HG02623 (cell line): ENCODE measurements around the gene EZR.

Source experiments
- ATAC-seq: cut with Tn5 transposase; IDR thresholded peaks from one replicate; pipeline ENCODE4 v1.9.1; 2021; ENCODE audit warnings: moderate library complexity; ENCODE audit not compliant: unreplicated experiment

The EZR gene

DNA sequence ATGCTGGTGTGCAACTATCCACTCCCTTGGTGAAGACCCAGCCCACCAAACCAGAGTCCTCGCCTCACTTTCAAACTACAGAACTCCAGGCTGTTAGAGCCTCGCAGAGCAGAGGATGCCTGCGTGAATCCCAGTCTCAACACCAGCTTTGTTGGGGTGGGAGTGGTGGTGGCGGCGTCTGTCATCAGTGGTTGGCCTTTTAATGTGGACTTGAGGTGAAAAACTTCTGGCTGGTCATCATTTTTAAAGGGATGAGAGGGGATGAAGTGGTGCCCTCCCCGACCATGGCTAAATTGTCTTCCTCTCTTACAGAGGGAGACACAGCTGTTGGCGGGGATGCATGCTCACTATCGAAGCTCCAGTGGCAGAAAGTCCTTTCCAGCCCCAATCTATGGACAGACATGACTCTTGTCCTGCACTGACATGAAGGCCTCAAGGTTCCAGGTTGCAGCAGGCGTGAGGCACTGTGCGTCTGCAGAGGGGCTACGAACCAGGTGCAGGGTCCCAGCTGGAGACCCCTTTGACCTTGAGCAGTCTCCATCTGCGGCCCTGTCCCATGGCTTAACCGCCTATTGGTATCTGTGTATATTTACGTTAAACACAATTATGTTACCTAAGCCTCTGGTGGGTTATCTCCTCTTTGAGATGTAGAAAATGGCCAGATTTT, 54.9 kb downstream of the EZR start:
- no peak for ATAC-seq

DNA sequence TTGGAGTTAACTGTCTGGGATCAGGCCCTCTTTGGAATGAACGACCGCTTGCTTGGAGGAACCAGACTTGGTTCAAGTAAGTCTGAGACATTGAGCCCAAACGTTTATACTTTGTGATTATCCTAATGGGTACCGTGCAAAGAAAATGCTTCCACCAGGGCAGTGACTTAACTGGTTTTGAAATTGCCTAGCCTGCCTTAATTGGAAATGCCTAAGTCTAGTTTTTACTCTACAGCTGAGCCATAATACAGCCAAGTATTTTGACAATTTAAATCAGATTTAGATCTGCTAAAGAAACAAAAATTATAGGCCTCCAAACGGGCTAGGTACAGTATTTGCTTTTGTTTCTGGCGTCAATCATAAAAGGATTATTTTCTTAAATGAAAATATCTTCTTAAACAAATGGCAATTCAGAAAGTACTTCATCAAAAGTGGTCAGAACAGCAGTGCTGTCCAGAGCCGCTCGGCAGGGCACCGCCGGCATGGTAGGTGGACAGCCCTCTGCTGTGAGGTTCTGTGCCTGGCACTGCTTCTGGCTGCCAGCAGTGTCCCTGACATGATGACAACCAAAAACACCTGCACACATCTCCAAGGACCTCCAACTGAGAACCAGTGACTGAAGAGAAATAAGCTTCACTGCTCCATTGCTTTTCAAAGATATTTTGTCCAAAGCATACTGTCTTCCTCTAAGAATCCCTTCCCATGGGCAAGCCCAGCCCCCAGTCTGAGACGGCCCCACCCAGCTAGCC, 55.6 kb downstream of the EZR start:
- ATAC-seq, result no peak

DNA sequence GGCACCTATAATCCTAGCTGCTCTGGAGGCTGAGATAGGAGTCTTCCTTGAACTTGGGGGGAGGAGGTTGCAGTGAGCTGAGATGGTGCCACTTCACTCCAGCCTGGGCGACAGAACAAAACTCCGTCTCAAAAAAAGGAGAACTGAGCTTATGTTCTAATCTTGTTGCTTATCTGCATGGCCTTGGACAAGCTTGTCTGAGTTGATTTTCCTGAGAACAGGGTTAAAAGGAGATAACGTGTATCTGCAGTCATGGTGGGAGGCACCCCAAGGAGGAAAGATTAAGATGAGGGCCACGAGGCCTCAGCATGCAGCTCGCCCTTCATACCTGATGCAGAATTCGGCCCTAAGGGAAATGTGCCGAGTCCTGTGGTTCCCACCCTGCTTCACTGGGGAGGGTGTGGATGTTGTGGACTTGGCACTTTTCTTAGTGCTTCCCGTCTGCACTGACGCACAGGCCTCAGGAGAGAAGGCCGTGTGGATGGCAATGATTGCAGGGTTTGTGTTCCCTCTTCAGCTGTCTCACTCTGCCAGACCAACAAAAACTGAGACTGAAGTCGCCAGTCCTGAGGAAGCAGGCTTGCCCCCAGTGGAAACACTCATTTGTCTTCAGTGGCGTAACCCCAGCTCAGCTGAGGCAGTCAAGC, 56.3 kb downstream of the EZR start:
- ATAC-seq, result no peak

DNA sequence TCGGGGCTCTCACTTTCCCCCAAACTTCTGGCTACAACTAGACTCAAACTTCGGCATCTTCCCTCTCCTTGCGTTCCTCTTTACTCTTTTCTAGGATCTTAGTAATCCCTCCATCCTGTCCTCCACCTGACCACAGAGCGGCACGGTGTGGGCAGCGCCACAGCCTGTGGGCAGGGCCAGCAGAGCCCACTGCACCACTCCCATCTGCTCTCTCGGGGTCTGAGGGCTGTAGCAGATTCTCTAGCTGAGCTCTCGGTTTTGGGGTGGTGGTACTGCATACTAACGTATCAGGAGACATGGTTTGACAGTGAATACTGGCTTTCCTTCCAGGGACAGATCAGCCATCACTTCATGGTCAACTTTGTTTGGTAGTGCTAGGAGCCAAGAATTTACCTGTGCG, 57.4 kb downstream of the EZR start:
- no peak for ATAC-seq

DNA sequence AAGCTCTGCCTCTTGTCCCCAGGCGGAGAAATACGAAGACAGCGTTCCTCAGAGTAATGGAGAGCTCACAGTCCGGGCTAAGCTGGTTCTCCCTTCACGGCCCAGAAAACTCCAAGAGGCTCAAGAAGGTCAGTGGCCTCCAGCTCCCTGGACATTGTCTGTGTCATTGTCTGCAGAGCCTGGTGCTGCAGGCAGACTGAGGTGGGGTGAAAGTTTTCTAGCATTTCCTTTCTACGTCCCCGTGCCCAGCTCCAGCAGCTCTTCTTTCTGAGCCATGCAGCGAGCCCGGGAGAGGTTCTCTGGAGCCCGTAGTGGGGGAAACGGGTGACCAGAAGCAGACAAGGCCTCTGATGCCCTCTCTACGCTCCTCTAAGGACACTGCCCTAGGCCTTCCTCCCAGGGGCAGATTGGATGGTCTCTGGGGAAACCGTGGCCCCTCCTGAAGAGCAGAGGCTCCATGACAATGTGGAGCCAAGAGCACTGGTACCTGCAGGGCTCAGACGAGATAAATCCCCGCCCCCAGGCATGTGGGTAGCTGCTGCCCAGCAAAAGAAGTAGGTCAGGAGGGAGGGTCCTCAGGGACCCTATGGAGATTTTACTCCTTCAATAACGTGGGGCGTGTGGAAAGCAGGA, 58.4 kb downstream of the EZR start:
- no peak for ATAC-seq

DNA sequence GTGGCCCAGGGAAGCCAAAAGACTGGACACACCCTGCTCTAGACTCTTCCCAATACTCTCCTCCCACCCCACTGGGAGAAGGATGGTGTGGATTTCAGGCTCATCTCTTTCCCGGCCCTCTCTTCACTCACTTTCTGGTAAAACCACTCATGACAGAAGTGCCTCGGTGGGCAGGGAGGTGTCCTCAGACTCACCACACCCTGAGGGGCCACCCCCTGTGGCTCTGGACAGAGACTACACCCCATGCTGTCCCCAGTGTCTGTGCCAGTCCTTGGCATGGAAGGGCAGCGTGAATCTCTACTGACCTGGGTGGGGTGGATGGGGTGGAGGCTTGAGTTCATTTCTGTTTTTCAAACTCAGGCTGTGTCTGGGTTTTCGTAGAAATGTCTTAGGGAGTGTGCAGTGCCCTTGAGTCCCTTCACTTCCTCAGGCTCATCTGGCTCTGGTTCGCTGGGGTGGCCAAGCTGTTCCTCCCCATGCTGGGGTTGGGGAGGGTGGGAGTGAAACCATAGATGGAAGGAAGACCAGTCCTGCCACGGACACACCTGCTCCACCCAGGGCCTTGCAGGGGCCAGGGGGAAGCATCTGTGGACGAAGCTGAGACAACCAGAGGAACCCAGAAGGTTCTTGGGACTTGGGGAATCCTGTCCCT, 59.1 kb downstream of the EZR start:
- no peak for ATAC-seq

DNA sequence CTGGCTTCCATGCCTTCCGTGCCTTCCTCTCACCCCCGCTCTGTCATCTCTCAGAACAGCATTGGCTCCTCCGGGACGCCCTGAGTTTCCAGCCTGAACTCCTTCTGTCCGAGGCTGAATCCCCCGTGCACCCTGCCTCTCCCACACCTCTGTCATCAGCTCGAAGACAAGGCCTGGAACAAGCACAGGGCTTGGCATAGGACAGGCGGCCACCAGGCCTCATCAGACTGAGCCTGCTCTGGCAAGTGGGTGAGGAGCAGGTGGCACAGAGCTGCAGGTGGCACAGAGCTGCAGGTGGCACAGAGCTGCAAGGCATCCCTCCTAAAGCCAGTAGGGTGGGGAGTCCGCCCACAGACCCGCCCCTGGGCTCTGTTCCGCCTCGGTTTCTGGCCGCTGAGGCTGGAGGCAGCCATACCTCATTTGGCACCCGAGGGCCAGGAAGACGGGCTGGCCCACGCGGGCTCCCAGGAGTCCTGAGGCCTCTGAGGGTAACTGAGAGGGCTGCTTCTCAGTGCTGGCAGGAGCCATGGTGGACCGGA, 60.2 kb downstream of the EZR start:
- ATAC-seq, result no peak

DNA sequence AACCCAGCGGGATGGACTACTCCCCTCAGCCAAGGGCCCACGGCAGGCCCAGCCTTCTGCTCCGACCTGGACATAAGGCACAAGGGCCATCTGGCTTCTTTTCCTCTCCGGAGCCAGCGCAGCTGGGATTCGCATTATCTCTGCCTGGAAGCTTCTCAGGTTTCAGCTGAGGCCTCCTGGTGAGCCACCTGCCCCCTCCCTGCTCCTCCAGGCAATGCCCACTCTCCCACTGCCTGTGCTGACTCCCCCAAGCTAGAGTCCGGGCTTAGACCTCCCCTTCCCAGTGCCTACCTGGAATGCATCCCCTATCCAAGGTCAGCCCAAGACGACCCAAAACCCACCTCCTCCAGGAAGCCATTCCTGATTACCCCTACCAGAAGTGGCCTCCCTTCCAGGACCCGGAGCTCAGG, 60.7 kb downstream of the EZR start:
- ATAC-seq, result no peak

DNA sequence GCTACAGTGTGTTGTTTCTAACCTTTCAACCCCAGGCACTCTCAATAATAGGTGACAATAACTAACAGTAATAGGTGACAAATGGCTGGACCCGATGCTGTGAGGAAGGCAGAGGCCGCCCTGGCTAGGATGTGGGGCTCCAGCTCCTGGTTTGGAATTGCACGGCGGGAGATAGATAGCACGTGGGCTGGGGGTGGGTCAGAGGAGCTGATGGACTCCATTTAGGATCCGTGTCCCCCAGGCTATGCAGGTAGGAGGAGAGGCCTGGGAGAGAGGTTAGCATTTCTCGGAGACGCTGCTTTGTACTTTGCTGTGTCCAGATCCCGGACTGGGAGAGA, 61.4 kb downstream of the EZR start:
- ATAC-seq, result no peak

DNA sequence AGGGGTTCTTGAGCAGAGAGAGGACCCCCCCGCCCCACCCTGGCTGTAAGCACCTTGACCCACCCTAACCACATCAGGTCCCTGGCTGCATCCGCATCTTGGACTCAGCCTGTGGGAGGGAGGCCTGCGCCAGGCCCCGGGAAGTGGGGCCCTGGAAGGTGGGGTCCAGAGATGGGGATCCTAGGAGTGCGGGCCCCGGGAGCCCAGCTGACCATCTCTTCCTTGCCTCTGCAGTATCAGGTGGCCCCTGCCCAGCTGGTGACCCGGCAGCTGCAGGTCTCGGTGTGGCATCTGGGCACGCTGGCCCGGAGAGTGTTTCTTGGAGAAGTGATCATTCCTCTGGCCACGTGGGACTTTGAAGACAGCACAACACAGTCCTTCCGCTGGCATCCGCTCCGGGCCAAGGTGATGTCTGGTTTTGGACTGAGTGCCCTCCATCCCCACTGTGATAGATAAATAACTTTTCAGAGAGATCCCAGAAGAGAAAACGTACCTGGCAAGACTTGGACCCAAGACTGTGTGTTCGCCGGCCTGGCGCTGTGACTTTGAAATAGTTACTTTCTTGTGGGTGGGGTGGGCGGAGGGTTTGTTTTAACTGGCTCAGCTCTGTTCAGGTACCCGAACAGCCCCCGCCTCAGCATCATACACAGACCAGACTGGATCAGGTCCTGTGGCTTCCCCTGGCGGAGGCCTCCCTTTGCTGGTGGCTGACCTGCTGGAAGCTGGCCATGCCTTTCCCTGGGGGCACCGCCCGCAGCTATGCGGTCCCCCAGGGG, 62.0 kb downstream of the EZR start:
- ATAC-seq, result no peak

DNA sequence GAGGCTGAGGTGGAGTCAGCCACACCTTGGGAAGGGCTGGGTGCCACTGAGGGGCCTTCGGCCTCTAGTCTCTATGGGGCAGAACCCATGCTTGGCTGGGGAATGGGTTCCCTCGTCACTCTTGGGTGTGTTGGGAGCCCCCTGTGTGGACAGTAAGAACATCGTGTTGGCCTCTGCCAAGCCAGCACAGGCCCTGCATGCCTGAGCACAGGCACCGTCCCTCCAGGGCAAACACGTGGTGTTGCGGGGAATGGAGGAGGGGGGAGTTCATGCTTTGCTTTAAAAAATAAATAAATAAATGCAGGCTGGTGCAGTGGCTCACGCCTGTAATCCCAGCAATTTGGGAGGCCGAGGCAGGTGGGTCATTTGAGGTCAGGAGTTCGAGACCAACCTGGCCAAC, 63.0 kb downstream of the EZR start:
- no peak for ATAC-seq

DNA sequence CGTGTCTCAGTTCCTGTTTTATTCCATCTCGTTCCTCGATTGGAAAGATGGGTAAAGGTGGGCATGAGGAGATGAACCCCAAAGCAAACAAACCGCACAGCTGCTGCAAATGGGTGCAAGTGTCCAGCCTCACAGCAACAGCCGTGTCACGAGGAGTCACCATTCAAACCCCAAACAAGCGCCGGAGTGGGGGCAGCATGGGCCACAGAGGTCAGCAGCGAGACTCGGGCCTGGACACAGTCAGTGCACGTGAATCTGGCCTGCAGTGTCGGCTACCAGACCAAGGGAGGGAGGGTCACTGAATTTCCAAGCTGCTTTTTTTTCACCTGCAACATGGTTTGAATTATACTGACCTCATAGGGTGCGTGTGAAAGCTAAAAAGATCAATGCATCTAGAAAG, 63.5 kb downstream of the EZR start:
- ATAC-seq, result no peak

DNA sequence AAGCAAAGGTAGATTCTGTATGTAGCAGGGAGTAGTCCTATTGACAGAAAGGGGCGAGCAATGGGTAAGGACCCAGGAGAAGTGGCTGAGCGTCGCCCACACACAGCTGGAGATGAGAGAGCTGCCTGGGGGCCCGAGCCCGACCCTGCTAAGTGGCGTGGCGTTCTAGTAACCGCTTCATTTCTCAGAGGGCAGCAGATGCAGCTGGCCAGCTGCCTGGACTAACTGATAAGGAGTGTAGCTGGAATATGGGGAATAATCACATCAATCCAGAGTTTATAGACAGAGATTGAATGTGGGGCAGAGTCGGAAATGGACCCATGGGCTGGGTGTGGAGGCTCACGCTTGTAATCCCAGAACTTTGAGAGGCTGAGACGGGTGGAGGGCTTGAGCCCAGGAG, 64.4 kb downstream of the EZR start:
- ATAC-seq, result no peak

DNA sequence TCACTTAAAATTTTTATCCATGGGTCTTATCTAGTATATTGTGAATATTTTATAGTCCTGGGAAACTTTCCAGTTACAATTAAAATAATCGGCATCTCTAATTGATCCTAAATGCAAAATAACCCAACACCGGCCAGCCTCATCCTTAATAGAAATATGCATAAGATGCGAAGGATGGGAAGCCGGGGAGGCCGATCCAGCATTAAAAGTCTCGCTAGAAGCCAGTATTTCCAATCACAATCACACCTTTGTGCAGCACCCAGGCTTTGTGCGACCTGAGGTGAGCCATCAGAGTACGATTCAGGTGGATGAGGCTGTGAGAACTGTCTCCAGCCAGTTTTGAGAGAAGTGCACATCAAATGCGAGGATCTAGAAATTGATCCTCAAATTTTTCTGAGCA, 65.4 kb downstream of the EZR start:
- no peak for ATAC-seq

DNA sequence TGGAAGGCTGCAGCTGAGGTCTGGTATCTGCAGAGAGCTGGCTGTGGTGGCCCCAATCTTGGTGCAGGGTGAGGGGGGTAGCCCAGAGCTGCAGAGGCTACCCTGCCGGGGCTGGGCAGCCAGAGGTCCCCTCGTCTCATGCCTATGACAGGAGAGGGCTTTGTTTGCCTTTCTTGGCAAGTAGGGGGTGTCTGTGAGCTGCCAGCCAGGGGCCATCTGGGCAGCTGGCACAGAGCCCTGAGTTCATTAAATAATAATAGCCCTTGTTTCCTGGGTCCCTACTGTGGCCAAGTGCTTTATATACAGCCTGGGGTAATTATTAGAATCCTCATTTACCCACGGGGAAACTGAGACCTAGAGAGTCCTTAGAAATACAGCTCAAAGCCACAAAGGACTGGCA, 66.6 kb downstream of the EZR start:
- ATAC-seq, result no peak

DNA sequence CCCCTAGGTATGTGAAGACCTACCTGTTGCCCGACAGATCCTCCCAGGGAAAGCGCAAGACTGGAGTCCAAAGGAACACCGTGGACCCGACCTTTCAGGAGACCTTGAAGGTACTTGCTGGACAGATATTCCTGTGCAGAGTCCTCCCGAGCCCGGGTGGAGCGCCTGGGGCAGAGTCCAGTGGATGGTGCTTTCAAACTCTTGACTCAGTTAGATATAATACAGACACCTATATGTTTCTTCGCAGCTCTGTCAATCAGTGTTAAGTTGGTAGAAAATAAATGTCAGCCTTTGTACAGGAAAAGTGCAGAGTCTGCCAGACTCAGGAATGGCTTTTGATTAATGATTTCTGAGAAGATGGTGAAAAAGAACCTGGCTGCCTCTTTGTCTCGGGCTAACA, 67.2 kb downstream of the EZR start:
- no peak for ATAC-seq

DNA sequence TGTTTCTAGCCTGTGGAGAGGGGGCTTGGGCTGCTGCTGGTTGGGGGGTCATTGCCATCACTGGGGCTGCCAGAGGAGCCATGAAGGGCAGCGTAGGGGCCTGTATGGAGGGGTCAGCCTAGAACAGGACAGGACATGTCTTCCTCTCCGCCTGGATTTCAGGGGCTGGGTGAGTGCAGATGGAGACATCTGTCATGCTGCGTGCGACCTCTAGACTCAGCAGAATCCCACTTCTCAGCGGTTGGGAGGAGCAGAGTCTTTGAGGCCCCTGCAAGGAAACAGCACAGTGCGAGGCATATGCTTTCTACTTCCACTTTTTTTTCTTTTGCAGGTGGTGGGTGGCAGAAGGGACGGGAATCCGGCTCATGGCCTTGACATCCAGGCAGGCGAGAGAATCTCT, 67.9 kb downstream of the EZR start:
- ATAC-seq, result no peak

DNA sequence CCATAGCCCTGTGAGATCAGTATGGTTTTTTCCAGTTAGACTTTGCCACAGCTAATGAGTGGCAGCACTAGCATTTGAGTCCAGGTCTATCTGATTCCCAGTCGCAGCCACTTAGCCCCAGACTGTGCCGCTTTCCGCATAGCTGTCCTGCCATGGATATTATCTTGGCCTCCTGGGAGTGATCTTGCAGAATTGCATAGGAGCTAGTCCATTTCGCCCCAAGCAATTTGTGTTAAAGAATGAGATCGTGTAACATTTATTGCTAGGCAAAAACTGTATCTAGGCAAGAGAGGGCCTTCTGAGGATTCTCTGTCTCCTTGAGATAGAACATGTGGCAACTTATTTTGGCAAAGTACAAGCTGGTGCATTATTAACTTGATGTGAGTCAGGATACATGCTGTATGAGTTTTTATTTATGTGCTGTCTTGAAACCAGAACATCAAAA, 74.2 kb downstream of the EZR start:
- ATAC-seq, result no peak

DNA sequence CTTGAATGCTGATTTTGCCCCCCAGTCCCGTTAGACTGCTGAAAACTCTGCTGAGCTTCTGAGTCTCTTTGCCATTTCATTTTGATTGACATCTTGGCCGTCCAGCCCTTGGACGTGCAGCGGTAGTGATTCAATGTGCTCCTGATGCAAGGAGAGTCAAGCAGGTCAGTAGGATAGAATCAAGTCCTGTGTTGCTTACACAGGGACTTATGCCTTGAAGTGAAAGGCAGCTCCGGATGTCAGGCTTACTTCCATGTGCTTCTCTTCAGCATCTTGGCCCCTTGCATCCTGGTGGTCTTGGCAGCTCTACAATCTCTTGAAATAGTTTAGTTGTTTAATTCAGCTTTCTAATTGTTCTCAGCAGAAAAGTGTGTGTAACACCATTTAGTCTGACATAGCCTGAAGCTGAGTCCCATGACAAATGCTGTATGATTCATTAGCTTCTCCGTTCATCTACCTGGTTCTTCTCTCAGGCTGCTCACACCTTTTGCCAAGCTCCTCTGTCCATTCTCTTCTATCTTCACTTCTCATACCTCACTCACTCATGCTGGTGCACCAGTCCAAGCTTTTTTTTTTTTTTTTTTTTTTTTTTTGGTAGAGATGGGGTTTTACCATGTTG, 76.0 kb downstream of the EZR start:
- ATAC-seq, result no peak

DNA sequence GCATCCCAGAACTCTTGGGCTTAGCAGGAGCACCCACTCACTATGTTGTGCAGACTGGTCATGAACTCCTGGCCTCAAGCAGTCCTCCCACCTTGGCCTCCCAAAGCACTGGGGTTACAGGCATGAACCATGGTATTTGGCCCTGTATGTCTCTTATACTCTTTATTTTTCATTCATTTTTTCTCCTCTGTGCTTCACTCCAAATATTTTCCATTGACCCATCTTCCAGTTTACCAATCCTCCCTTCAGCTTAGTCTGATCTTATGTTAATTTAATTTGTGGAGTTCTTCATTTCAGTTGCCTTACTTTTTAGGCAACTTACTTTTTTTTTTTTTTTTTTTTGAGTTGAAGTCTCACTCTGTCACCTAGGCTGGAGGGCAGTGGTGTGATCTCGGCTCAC, 79.5 kb downstream of the EZR start:
- ATAC-seq, result no peak
